Keratinocyte (primary cell): Measurements from ENCODE around the gene BCAS3. TPM values are rescaled to one million over a fixed set of nuclear protein-coding genes. Genes with fewer than 3 reads are reported as not detected.
"Not testable (repeated sequence)": the region's sequence is repeated elsewhere in the genome, so short reads cannot be mapped to it uniquely, and the experiment has no call there.

Experiments
- DNase-seq: peaks from one replicate; pipeline ENCODE4 v3.0.0-alpha.2; 2011; ENCODE audit warnings: low read depth, missing footprints, low spot score
- FAIRE-seq: peaks from 2 replicates; lab custom pipeline; 2011; peaks lifted over from hg19 to GRCh38; lab: Jason Lieb, UNC
- H2AFZ ChIP-seq: 2 replicates; pipeline ENCODE4 v1.6.0; 2012; ENCODE audit warnings: low read length, control low read depth, inconsistent platforms; ENCODE audit not compliant: control insufficient read depth
- H3K27ac ChIP-seq: 2 replicates; pipeline ENCODE4 v1.5.1; 2011; ENCODE audit warnings: low read length; ENCODE audit not compliant: control insufficient read depth, insufficient read depth
- H3K27me3 ChIP-seq: 3 replicates; pipeline ENCODE4 v1.6.0; 2011; ENCODE audit warnings: low read length; ENCODE audit not compliant: control insufficient read depth, insufficient read depth; ENCODE audit errors: extremely low read depth
- H3K36me3 ChIP-seq, 2 experiments: 2 replicates in 1 of 2; 3 replicates in 1 of 2; pipeline ENCODE4 v1.5.1; 2011; ENCODE audit warnings: low read length in 2 of 2, mild to moderate bottlenecking in 1 of 2; ENCODE audit not compliant: control insufficient read depth in 2 of 2, insufficient read depth in 2 of 2; ENCODE audit errors: extremely low read depth in 1 of 2
- H3K4me1 ChIP-seq: 3 replicates; pipeline ENCODE4 v1.5.1; 2011; ENCODE audit warnings: low read length; ENCODE audit not compliant: control insufficient read depth, insufficient read depth; ENCODE audit errors: extremely low read depth
- H3K4me2 ChIP-seq: 3 replicates; pipeline ENCODE4 v1.6.0; 2011; ENCODE audit warnings: low read depth, low read length; ENCODE audit not compliant: control insufficient read depth, insufficient read depth; ENCODE audit errors: extremely low read depth
- H3K4me3 ChIP-seq, 3 experiments: fragments of 200-600 bp in 1 of 3; sonication (generic) in 1 of 3; 2 replicates in 2 of 3; 3 replicates in 1 of 3; pipeline ENCODE4 v1.5.1; 2011 to 2016; ENCODE audit warnings: low read length in 3 of 3, mild to moderate bottlenecking in 3 of 3, control low read depth in 2 of 3, inconsistent platforms in 1 of 3, low read depth in 1 of 3, mixed read lengths in 1 of 3, mixed run types in 1 of 3, moderate library complexity in 1 of 3; ENCODE audit not compliant: control insufficient read depth in 2 of 3, insufficient read depth in 2 of 3; ENCODE audit errors: extremely low read depth in 1 of 3
- H3K79me2 ChIP-seq: 2 replicates; pipeline ENCODE4 v1.6.0; 2012; ENCODE audit warnings: low read length; ENCODE audit not compliant: control insufficient read depth, insufficient read depth
- H3K9ac ChIP-seq: 3 replicates; pipeline ENCODE4 v1.6.0; 2011; ENCODE audit warnings: low read length; ENCODE audit not compliant: control insufficient read depth, insufficient read depth; ENCODE audit errors: extremely low read depth
- H3K9me1 ChIP-seq: 3 replicates; pipeline ENCODE4 v1.6.0; 2011; ENCODE audit warnings: low read length; ENCODE audit not compliant: control insufficient read depth, insufficient read depth; ENCODE audit errors: extremely low read depth
- H3K9me3 ChIP-seq: 2 replicates; pipeline ENCODE4 v1.5.1; 2012; ENCODE audit warnings: low read depth, low read length; ENCODE audit not compliant: control insufficient read depth
- H4K20me1 ChIP-seq: 3 replicates; pipeline ENCODE4 v1.6.0; 2011; ENCODE audit warnings: low read length; ENCODE audit not compliant: control insufficient read depth, insufficient read depth; ENCODE audit errors: extremely low read depth
- EZH2 ChIP-seq: IDR thresholded peaks from one replicate; pipeline ENCODE4 v1.6.1; 2012; ENCODE audit warnings: inconsistent platforms, mild to moderate bottlenecking, low read length, moderate library complexity
- dilution Hi-C: fragments of 300-500 bp; cut with MboI; formaldehyde crosslinking; loops from one replicate; pipeline ENCODE4 v1.7.0; 2020; ENCODE audit warnings: low sequenced_read_pairs; ENCODE audit not compliant: extremely low pct_ligation_motif_present
- polyA plus RNA-seq, 5 experiments: library from polyadenylated mRNA; depleted of rRNA in 3 of 5; stranded (reverse) in 3 of 5; stranded (forward) in 1 of 5; unstranded in 1 of 5; fragments of >200 nt; gene quantifications; 1 replicate in 1 of 5; 2 replicates in 3 of 5; 3 replicates in 1 of 5; pipeline versions ENCODE4 v1.2.1 to v1.2.3, GENCODE V29; 2011 to 2012; ENCODE audit warnings: missing spikeins in 2 of 5, low read depth in 1 of 5, low replicate concordance in 1 of 5
- TF ChIP-seq, protein P1 (sequence below), 3 experiments: IDR thresholded peaks in 1 of 3; conservative IDR thresholded peaks in 1 of 3; optimal IDR thresholded peaks in 1 of 3; 2 replicates in 2 of 3; 3 replicates in 1 of 3; pipeline versions ENCODE3 to v1.5.1; 2011; ENCODE audit warnings: low read length in 3 of 3, mild to moderate bottlenecking in 3 of 3, moderate library complexity in 2 of 3, control low read depth in 1 of 3, inconsistent platforms in 1 of 3; ENCODE audit not compliant: insufficient read depth in 2 of 3; ENCODE audit errors: extremely low read depth in 1 of 3

The BCAS3 gene
- polyA plus RNA-seq, 1 donor (not counting 4 experiments of a cell fraction or from before 2014, with no cell fraction given): 11.8 TPM

- no peak for FAIRE-seq
Measured at GRCh38 chr17:60970741-60971140, 293.1 kb downstream of the BCAS3 start.

GRCh38 chr17:60971515-60972369, 294.1 kb downstream of the BCAS3 start:
- Histone ChIP-seq H2AFZ (peak overlapping the region; percentile 54), H3K4me3 (no peak overlapping the region), H3K9me3 (no peaks in the 10 kb centered on the region), H3K36me3 (no peaks in the 10 kb centered on the region), H3K9me1 (no peaks in the 10 kb centered on the region), H3K27ac (no peak overlapping the region), H3K4me2 (no peak overlapping the region), H3K79me2 (no peaks in the 10 kb centered on the region), H3K4me1 (no peaks in the 10 kb centered on the region), H4K20me1 (no peaks in the 10 kb centered on the region), H3K9ac (no peak overlapping the region), H3K27me3 (no peaks in the 10 kb centered on the region)
- TF ChIP-seq, protein P1, sequence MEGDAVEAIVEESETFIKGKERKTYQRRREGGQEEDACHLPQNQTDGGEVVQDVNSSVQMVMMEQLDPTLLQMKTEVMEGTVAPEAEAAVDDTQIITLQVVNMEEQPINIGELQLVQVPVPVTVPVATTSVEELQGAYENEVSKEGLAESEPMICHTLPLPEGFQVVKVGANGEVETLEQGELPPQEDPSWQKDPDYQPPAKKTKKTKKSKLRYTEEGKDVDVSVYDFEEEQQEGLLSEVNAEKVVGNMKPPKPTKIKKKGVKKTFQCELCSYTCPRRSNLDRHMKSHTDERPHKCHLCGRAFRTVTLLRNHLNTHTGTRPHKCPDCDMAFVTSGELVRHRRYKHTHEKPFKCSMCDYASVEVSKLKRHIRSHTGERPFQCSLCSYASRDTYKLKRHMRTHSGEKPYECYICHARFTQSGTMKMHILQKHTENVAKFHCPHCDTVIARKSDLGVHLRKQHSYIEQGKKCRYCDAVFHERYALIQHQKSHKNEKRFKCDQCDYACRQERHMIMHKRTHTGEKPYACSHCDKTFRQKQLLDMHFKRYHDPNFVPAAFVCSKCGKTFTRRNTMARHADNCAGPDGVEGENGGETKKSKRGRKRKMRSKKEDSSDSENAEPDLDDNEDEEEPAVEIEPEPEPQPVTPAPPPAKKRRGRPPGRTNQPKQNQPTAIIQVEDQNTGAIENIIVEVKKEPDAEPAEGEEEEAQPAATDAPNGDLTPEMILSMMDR (optimal IDR thresholded peaks at IDR 0.05 in 1 of 3, IDR thresholded peaks at IDR 0.05 in 1 of 3, conservative IDR thresholded peaks at IDR 0.05 in 1 of 3; ENCODE audit: extremely low read depth in 1 of 3, insufficient read depth in 2 of 3, low read length in 3 of 3): peak; percentile 66 to 81 (median 76)
- no peak for TF ChIP-seq EZH2
- FAIRE-seq: peak; percentile 41
- dilution Hi-C loops: no loop called here
- no peak for DNase-seq

More at GRCh38 chr17:60970741-60971140, 293.1 kb downstream of the BCAS3 start:
- Histone ChIP-seq H3K27ac (no peak overlapping the region), H2AFZ (no peak overlapping the region), H3K9me3 (no peaks in the 10 kb centered on the region), H3K4me2 (no peak overlapping the region), H3K4me3 (no peak overlapping the region), H3K4me1 (no peaks in the 10 kb centered on the region), H3K9me1 (no peaks in the 10 kb centered on the region), H3K79me2 (no peaks in the 10 kb centered on the region), H3K9ac (no peak overlapping the region), H3K27me3 (no peaks in the 10 kb centered on the region), H3K36me3 (no peaks in the 10 kb centered on the region), H4K20me1 (no peaks in the 10 kb centered on the region)
- DNase-seq: no peak
- dilution Hi-C loops: no loop called here
- TF ChIP-seq EZH2: no peak

- H3K27me3 ChIP-seq, H3K27ac ChIP-seq, dilution Hi-C loops, H3K4me3 ChIP-seq, H3K9me3 ChIP-seq, H3K4me1 ChIP-seq, H3K79me2 ChIP-seq, H3K36me3 ChIP-seq, H3K9ac ChIP-seq, FAIRE-seq, H3K4me2 ChIP-seq, DNase-seq, H2AFZ ChIP-seq, H3K9me1 ChIP-seq, H4K20me1 ChIP-seq: not testable (repeated sequence)
Measured at GRCh38 chr17:60976861-60977260, 299.2 kb downstream of the BCAS3 start.
